ENCODE measurements around the gene MAVS. TPM values are rescaled to one million over a fixed set of nuclear protein-coding genes. Genes with fewer than 3 reads are reported as not detected.

MAVS gene
- total RNA-seq, 4 donors from 2014 or later = 14.9 to 31.3 (median 17.2) TPM

- TF ChIP-seq CTCF (IDR thresholded peaks at IDR 0.05) = no peak
- TF ChIP-seq POLR2A (IDR thresholded peaks at IDR 0.05) = no peak
- 88 to 90% methylated on average over 4 to 12 of the region's 18 CpGs for WGBS, 2 donors
- peaks cover 9 to 62% (median 50%) of the 10 kb centered on the region in 3 donors for H3K36me3 ChIP-seq
- peaks cover 47 to 94% (median 57%) of the 10 kb centered on the region in 3 donors for H3K4me1 ChIP-seq
- DNase-seq = no peak
- peak overlapping the region; percentile 30 to 97 (median 82) for H3K27ac ChIP-seq
- H3K4me3 ChIP-seq = no peak overlapping the region
- H3K27me3 ChIP-seq = no peaks in the 10 kb centered on the region
- H3K9me3 ChIP-seq = no peaks in the 10 kb centered on the region
- intact Hi-C loops (cut with DNase I) = no loop called here
These were observed 46.3 kb upstream of the MAVS start for GRCh38 chr20:3800256-3800877.

GRCh38 chr20:3800878-3801260 lies 45.8 kb upstream of the MAVS start:
- H3K4me1 ChIP-seq = peaks cover 46 to 94% (median 62%) of the 10 kb centered on the region in 3 donors
- no peak overlapping the region for H3K4me3 ChIP-seq
- no peak for DNase-seq
- WGBS, 2 donors = 100% methylated on average over 1 of the region's 8 CpGs; no CpG with 5 or more reads in 1 of the 2 donors
- H3K27me3 ChIP-seq = no peaks in the 10 kb centered on the region
- TF ChIP-seq CTCF (IDR thresholded peaks at IDR 0.05) (no peak), POLR2A (IDR thresholded peaks at IDR 0.05) (no peak)
- no peaks in the 10 kb centered on the region for H3K9me3 ChIP-seq
- intact Hi-C loops (cut with DNase I) = no loop called here
- peaks cover 9 to 64% (median 50%) of the 10 kb centered on the region in 3 donors for H3K36me3 ChIP-seq
- peak overlapping the region in 3 of 4 donors; percentile 11 to 97 (median 97) for H3K27ac ChIP-seq

GRCh38 chr20:3801299-3801698 lies 45.3 kb upstream of the MAVS start:
- Histone ChIP-seq H3K4me3 (no peak overlapping the region), H3K27ac (peak overlapping the region in 2 of 4 donors; percentile 11 to 97), H3K36me3 (peaks cover 9 to 64% (median 50%) of the 10 kb centered on the region in 3 donors), H3K4me1 (peaks cover 48 to 94% (median 66%) of the 10 kb centered on the region in 3 donors), H3K27me3 (no peaks in the 10 kb centered on the region), H3K9me3 (no peaks in the 10 kb centered on the region)
- TF ChIP-seq CTCF (IDR thresholded peaks at IDR 0.05) = no peak
- TF ChIP-seq POLR2A (IDR thresholded peaks at IDR 0.05) = no peak
- intact Hi-C loops (cut with DNase I) = no loop called here
- WGBS, 2 donors = 82 to 90% methylated on average over 2 of the region's 4 CpGs
- no peak for DNase-seq

DNA sequence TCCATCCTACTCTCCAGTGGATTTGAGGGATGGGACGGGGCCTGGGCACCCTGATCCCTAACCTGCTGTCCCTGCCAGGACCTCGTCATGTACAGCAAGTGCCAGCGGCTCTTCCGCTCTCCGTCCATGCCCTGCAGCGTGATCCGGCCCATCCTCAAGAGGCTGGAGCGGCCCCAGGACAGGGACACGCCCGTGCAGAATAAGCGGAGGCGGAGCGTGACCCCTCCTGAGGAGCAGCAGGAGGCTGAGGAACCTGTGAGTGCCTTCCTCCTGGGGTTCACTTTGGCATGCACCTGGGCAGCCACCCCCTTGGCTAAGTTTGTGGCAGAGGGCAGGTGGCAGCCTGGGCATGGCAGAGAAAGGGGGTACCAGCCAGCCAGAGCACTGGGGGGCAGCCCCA lies 44.8 kb upstream of the MAVS start:
- peaks cover 9 to 64% (median 50%) of the 10 kb centered on the region in 3 donors for H3K36me3 ChIP-seq
- TF ChIP-seq CTCF (IDR thresholded peaks at IDR 0.05) = no peak
- no peak for TF ChIP-seq POLR2A (IDR thresholded peaks at IDR 0.05)
- no peak for DNase-seq

DNA sequence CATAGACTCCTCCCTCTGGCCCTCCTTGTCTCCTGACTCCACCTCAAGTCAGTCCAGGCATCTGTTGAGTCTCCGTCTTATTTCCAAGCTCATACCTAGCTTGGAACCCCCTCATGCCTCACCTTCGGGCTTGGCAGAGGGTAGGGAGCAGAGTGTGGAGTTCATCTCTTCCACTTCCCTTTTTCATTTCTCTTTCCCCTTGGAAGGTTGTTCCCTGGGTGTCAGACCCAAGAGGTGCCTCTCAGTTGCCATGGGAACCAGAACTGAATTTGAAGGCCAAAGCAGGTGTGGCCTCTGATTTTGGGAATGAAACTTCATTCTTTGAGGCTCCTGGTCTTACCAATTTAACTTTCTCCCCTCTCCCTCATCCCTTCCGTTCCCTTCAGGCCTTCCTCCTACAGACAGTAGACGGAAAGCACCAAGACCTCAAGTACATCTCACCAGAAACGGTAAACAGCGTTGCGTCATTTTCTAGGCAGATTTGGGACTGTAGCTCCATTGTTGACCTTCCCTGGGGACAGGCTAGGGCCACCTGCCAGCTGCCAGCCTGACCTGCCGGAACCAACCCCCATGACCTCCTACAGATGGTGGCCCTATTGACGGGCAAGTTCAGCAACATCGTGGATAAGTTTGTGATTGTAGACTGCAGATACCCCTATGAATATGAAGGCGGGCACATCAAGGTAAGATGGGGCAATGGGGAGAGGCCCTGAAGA lies 44.0 kb upstream of the MAVS start:
- Histone ChIP-seq H3K36me3 (peaks cover 9 to 64% (median 50%) of the 10 kb centered on the region in 3 donors), H3K4me3 (no peak overlapping the region)
- no peak for TF ChIP-seq CTCF (IDR thresholded peaks at IDR 0.05)
- TF ChIP-seq POLR2A (IDR thresholded peaks at IDR 0.05) = no peak

More for the DNA sequence above, 44.8 kb upstream of the MAVS start:
- intact Hi-C loops (cut with DNase I) = no loop called here
- WGBS, 2 donors = 60 to 83% methylated on average over 1 of the region's 13 CpGs
- Histone ChIP-seq H3K4me3 (no peak overlapping the region), H3K27ac (peak overlapping the region in 1 of 4 donors; percentile 11), H3K27me3 (no peaks in the 10 kb centered on the region), H3K9me3 (no peaks in the 10 kb centered on the region), H3K4me1 (peaks cover 46 to 94% (median 65%) of the 10 kb centered on the region in 3 donors)

More for the DNA sequence above, 44.0 kb upstream of the MAVS start:
- WGBS, 2 donors = 90% methylated on average over 7 to 10 of the region's 11 CpGs
- no peaks in the 10 kb centered on the region for H3K27me3 ChIP-seq
- H3K4me1 ChIP-seq = peaks cover 46 to 94% (median 66%) of the 10 kb centered on the region in 3 donors
- H3K9me3 ChIP-seq = no peaks in the 10 kb centered on the region
- DNase-seq = no peak
- intact Hi-C loops (cut with DNase I) = no loop called here
- H3K27ac ChIP-seq = peak overlapping the region in 1 of 4 donors; percentile 96

Measured in esophagus squamous epithelium (tissue), 5 donors.